Measurements from ENCODE around the gene KIF6.
"Not testable (repeated sequence)": the region's sequence is repeated elsewhere in the genome, so short reads cannot be mapped to it uniquely, and the experiment has no call there.

KIF6 gene

DNA sequence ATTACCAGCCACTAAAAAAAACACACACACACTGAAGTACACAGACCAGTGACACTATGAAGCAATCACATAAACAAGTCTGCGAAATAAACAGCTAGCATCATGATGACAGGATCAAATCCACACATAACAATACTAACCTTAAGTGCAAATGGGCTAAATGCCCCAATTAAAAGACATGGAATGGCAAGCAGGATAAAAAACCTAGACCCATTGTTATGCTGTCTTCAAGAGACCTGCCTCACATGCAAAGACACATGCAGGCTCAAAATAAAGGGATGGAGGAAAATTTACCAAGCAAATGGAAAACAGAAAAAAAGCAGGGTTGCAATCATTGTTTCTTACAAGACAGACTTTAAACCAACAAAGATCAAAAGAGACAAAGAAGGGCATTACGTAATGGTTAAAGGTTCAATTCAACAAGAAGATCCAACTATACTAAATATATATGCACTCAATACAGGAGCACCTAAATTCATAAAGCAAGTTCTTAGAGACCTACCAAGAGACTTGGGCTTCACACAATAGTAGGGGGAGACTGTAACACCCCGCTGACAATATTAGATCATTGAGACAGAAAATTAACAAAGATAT is 222.7 kb downstream of the KIF6 start:
- DNase-seq (ENCODE audit: low read depth, low spot score) = not testable (repeated sequence)

DNA sequence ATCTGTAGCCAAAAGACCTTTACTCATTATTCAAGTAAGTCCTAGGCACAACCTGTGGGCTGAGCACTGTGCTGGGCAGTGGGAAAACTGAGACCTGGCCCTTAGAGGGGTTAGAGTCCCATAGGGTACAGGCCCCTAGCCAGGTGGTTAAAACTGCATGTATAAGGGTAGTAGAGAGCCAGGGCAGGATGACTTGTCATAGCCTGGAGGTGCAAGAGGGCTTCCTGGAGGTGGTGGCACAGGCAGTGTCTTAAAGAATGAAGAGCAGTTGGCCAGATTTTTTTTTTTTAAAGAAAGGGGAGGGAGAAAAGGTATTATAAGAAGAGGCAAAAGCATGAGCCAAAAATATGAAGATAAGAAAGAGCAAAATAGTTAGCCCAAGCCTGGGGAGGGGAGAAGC is 226.2 kb downstream of the KIF6 start:
- no peak for DNase-seq (ENCODE audit: low read depth, low spot score)

- no peak for DNase-seq (ENCODE audit: low read depth, low spot score)
These were observed 227.1 kb downstream of the KIF6 start for GRCh38 chr6:39498096-39498495.

DNA sequence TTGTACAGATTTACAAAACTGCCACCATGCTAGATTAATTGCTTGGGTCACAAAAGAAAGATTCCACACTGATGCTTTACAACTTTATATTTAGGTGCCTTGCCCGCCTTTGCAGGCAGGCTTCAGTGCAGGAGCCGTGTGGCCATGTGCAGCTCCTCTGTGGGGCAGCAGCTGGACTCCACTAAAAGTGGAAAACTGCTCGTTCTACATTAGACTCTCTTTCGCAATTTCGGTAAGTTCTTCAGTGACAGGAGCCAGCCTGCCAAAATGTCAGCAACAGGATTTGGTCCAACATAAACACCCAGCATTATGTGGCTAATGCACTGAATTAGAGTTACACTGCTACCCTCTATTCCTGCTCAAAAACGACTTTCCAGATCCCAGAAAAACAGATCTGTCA is 228.3 kb downstream of the KIF6 start:
- DNase-seq (ENCODE audit: low read depth, low spot score) = no peak

DNA sequence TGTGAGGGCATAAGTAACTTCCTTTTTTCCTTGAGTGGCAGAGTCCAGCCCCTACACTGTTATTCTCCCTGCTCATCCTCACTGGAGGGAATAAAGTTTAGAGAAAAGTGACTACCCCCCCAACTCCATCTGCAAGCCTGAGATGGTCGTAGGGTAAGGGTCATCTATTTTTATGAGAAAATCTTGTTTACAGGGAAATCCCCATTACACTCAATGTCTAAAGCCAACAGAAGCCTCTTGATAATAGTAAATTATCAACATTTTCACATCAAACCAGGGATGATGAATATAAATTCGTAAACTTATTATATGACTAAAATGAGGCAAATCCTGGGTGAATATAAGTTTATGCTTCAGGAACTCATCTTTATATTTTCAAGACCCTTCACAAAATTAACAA is 228.8 kb downstream of the KIF6 start:
- DNase-seq (ENCODE audit: low read depth, low spot score) = no peak

- no peak for DNase-seq (ENCODE audit: low read depth, low spot score)
These were observed 229.6 kb downstream of the KIF6 start for GRCh38 chr6:39495640-39496039.

GRCh38 chr6:39494998-39495397 is 230.2 kb downstream of the KIF6 start:
- DNase-seq (ENCODE audit: low read depth, low spot score) = no peak

- DNase-seq (ENCODE audit: low read depth, low spot score) = no peak
These were observed 231.4 kb downstream of the KIF6 start for GRCh38 chr6:39493777-39494176.

DNA sequence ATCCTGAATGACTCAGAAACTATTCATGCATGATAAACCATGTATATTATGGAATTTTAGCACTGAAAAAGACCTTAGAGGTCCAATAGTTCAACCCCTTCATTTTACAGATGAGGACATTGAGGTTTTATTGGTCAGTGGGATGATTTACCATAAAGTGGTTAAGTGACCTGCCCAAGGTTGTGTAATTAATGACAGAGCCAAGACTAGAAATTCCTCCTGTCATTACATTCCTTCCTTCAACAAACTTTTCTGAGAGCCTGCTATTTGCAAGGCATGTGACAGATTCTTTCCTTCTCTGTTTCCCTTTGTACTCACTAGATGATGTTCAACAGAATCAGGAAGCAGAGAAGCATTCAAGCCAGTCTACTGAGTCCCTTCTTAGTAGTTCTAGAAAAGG is 232.0 kb downstream of the KIF6 start:
- no peak for DNase-seq (ENCODE audit: low read depth, low spot score)

DNA sequence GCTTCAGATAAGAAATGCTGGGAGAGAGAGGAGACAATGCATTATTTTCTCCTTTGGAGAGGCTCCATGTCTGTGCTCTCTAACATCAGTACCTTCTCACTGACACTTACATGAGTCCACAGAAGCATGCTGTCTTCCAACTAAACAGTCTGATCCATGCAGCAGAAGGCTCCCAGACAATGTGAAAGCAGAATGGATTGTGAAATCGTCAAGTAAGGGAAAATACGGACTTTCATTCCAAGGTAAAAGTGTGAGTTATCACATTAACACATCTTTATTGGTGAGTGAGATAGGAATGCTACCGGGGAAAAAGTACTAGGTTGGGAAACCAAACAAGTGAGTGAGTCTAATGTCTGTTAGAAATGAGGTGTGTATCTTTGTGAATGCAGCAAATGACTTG is 235.1 kb downstream of the KIF6 start:
- no peak for DNase-seq (ENCODE audit: low read depth, low spot score)

GRCh38 chr6:39488255-39488879 is 236.8 kb downstream of the KIF6 start:
- no peak for DNase-seq (ENCODE audit: low read depth, low spot score)

DNA sequence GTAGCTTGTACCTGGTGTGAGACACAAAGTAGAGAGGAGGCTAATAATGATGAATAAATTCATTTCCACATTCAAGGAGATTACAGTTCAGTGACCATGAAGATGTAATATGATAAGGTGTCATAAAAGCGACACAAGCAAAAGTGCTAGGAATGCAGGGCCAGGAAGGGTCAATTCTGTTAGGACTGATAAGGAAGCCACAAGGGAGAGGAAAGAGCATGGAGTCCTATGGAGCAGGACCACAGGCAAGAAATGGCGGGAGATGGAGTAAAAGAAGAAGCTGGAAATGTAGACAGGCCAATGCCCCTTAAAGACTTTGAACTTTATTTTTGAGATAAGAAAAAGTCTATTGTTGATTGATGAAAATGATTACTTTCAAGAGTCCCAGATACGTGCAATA is 240.9 kb downstream of the KIF6 start:
- DNase-seq (ENCODE audit: low read depth, low spot score) = no peak

DNA sequence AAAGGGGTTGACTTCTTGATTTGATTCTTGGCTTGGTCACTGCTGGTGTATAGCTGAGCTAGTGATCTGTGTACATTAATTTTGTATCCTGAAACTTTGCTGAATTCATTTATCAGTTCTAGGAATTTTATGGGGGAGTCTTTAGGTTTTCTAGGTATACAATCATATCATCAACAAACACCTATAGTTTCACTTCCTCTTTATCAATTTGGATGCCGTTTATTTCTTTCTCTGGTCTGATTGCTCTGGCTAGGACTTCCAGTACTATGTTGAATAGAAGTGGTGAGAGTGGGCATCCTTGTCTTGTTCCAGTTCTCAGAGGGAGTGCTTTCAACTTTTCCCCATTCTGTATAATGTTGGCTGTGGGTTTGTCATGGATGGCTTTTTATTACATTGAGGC is 245.4 kb downstream of the KIF6 start:
- not testable (repeated sequence) for DNase-seq (ENCODE audit: low read depth, low spot score)

DNA sequence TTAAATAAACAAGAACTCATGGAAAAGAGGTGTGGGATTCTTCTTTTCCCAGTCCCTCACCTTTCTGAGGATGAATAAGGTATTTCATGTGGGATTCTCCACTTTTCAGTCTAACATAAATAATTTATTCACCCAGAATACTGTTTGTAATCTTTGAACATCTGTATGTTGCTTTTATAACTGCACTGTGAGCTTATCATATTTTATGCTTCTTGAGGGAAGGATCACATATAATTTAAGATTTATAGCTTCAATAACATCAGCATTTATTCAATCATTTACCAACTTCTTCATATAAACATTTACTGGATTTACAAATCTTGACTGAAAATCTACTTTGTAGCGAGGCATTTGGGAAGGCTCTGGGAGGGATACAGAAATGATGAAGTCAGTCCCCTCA is 248.5 kb downstream of the KIF6 start:
- no peak for DNase-seq (ENCODE audit: low read depth, low spot score)

DNA sequence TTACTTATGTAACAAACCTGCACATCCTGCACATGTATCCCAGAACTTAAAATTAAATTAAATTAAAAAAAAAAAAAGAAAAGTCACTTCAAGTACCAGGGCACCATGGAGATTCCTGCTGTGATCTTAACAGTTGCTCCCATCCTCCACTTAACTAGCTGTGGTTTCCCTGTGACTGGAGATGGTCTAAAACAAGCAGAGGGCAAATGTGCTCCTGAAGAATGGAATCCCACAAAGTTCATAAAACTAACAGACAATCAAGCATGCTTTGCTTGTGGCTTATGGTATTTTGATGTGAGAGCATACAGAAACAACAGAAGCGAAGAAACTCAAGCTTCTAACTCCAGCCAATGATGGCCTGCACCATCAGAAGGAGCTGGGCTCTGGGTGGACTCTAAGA is 249.1 kb downstream of the KIF6 start:
- no peak for DNase-seq (ENCODE audit: low read depth, low spot score)

GRCh38 chr6:39471954-39472659 is 253.1 kb downstream of the KIF6 start:
- DNase-seq (ENCODE audit: low read depth, low spot score) = no peak

- no peak for DNase-seq (ENCODE audit: low read depth, low spot score)
These were observed 254.7 kb downstream of the KIF6 start for GRCh38 chr6:39470506-39470905.

- DNase-seq (ENCODE audit: low read depth, low spot score) = no peak
These were observed 256.8 kb downstream of the KIF6 start for GRCh38 chr6:39468385-39468784.

- no peak for DNase-seq (ENCODE audit: low read depth, low spot score)
These were observed 258.6 kb downstream of the KIF6 start for GRCh38 chr6:39466631-39467030.

DNA sequence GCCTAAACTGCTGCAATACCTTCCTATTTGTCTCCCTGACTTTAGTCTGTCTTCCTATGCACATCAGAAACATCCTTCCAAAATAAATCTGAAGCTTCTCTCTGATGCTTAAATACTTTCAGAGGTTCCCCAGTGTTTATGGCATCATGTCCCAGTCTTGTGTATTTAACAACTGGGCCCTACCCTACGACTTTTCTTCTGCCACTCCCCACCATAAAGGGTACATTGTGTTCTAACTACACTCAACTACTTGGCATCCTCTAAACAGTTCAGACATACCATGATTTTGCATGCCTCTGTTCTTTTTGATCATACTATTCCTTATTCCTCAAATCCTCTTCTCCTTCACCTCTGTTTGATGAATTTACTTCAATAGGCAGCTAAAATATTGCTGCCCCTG is 259.7 kb downstream of the KIF6 start:
- no peak for DNase-seq (ENCODE audit: low read depth, low spot score)

GRCh38 chr6:39464067-39464466 is 261.1 kb downstream of the KIF6 start:
- DNase-seq (ENCODE audit: low read depth, low spot score) = no peak

DNA sequence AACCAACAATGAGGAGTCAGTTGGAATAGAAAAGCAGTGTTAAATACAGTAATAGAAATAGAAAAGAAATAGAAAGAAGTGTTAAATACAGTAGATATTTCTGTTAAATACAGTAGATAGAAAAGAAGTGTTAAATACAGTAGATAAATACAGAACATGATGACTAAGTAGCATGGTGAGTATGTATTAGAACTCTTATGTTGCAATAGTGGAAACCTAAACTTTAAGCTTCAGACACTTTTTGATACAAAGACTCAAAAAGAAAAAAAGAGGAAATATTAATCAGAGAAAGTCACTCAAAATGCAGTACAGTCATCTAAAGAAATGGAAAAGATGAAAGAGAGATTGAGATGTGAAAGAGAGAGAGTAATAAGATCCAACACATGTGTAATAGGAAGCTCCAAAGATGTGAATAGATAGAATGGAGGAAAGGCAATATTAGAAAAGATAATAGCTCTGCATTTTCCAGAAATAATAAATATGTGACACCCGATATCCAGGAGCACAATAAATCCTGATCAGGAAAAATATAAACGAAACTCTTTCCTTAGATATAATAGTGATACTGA is 271.2 kb downstream of the KIF6 start:
- no peak for DNase-seq (ENCODE audit: low read depth, low spot score)

- no peak for DNase-seq (ENCODE audit: low read depth, low spot score)
These were observed 272.0 kb downstream of the KIF6 start for GRCh38 chr6:39453241-39453640.
